Neural crest cell (in vitro differentiated cells): ENCODE results near the gene MPPED2. TPM values are rescaled to one million over a fixed set of nuclear protein-coding genes. Genes with fewer than 3 reads are reported as not detected.

Experiments
- DNase-seq: peaks from one replicate; pipeline ENCODE4 v3.0.0; 2021; ENCODE audit warnings: low read depth, mixed read lengths, low spot score
- H3K27ac Mint-ChIP-seq: one replicate; pipeline ENCODE4 v1.8.0; 2021; ENCODE audit warnings: mild to moderate bottlenecking, mixed read lengths; ENCODE audit not compliant: unreplicated experiment
- H3K27me3 Mint-ChIP-seq: 2 replicates; pipeline ENCODE4 v1.8.0; 2021; ENCODE audit warnings: low read depth, mild to moderate bottlenecking, mixed read lengths
- H3K36me3 Mint-ChIP-seq: 2 replicates; pipeline ENCODE4 v1.8.0; 2021; ENCODE audit warnings: low read depth, mild to moderate bottlenecking, mixed read lengths
- H3K4me1 Mint-ChIP-seq: 2 replicates; pipeline ENCODE4 v1.8.0; 2021; ENCODE audit warnings: mixed read lengths
- H3K4me3 Mint-ChIP-seq: one replicate; pipeline ENCODE4 v1.8.0; 2021; ENCODE audit warnings: mild to moderate bottlenecking, mixed read lengths
- H3K9me3 Mint-ChIP-seq: 2 replicates; pipeline ENCODE4 v1.8.0; 2021; ENCODE audit warnings: mixed read lengths
- CTCF ChIP-seq: fragments of 200-600 bp; sonication (generic); conservative IDR thresholded peaks from 2 replicates; pipeline ENCODE4 v1.5.0; 2021; ENCODE audit warnings: antibody characterized with exemption, mild to moderate bottlenecking
- total RNA-seq: library from RNA; stranded (reverse); gene quantifications from 2 replicates; pipeline ENCODE4 v1.2.1, GENCODE V29; 2021

MPPED2 gene
- total RNA-seq, 1 donor from 2014 or later, result 3.1 TPM

- peaks cover 43% of the 10 kb centered on the region for H3K4me1 Mint-ChIP-seq
- H3K27ac Mint-ChIP-seq, result no peak overlapping the region
Observed at GRCh38 chr11:30454111-30454510, 132.0 kb downstream of the MPPED2 start.

GRCh38 chr11:30453705-30454104 lies 132.4 kb downstream of the MPPED2 start:
- no peak for DNase-seq
- Mint-ChIP-seq H3K27ac (no peak overlapping the region), H3K4me1 (peaks cover 43% of the 10 kb centered on the region), H3K9me3 (peaks cover 4% of the 10 kb centered on the region), H3K36me3 (peaks cover 4% of the 10 kb centered on the region), H3K4me3 (no peak overlapping the region), H3K27me3 (peaks cover 2% of the 10 kb centered on the region)
- TF ChIP-seq CTCF, result no peak

More at GRCh38 chr11:30454111-30454510, 132.0 kb downstream of the MPPED2 start:
- Mint-ChIP-seq H3K27me3 (peaks cover 2% of the 10 kb centered on the region), H3K9me3 (peaks cover 4% of the 10 kb centered on the region), H3K4me3 (no peak overlapping the region), H3K36me3 (peaks cover 4% of the 10 kb centered on the region)
- no peak for DNase-seq
- no peak for TF ChIP-seq CTCF

GRCh38 chr11:30452842-30453241 lies 133.3 kb downstream of the MPPED2 start:
- TF ChIP-seq CTCF, result no peak
- DNase-seq, result no peak
- Mint-ChIP-seq H3K36me3 (no peaks in the 10 kb centered on the region), H3K27ac (peak overlapping the region; percentile 19), H3K27me3 (peaks cover 2% of the 10 kb centered on the region), H3K4me1 (peaks cover 43% of the 10 kb centered on the region), H3K9me3 (no peaks in the 10 kb centered on the region), H3K4me3 (no peak overlapping the region)

- no peak overlapping the region for H3K27ac Mint-ChIP-seq
- DNase-seq, result no peak
- H3K4me3 Mint-ChIP-seq, result no peak overlapping the region
- H3K27me3 Mint-ChIP-seq, result peaks cover 2% of the 10 kb centered on the region
- no peaks in the 10 kb centered on the region for H3K9me3 Mint-ChIP-seq
- peaks cover 49% of the 10 kb centered on the region for H3K4me1 Mint-ChIP-seq
- TF ChIP-seq CTCF, result no peak
- no peaks in the 10 kb centered on the region for H3K36me3 Mint-ChIP-seq
Observed at GRCh38 chr11:30452114-30452513, 134.0 kb downstream of the MPPED2 start.

GRCh38 chr11:30451626-30452025 lies 134.5 kb downstream of the MPPED2 start:
- H3K4me3 Mint-ChIP-seq, result no peak overlapping the region
- DNase-seq, result no peak
- no peaks in the 10 kb centered on the region for H3K36me3 Mint-ChIP-seq
- no peaks in the 10 kb centered on the region for H3K9me3 Mint-ChIP-seq
- peaks cover 54% of the 10 kb centered on the region for H3K4me1 Mint-ChIP-seq
- H3K27me3 Mint-ChIP-seq, result peaks cover 2% of the 10 kb centered on the region
- H3K27ac Mint-ChIP-seq, result no peak overlapping the region
- TF ChIP-seq CTCF, result no peak

- no peak overlapping the region for H3K4me3 Mint-ChIP-seq
- no peak for TF ChIP-seq CTCF
- H3K4me1 Mint-ChIP-seq, result peaks cover 54% of the 10 kb centered on the region
- H3K9me3 Mint-ChIP-seq, result no peaks in the 10 kb centered on the region
- H3K27ac Mint-ChIP-seq, result no peak overlapping the region
- no peak for DNase-seq
- peaks cover 2% of the 10 kb centered on the region for H3K27me3 Mint-ChIP-seq
- H3K36me3 Mint-ChIP-seq, result no peaks in the 10 kb centered on the region
Observed at GRCh38 chr11:30451167-30451566, 135.0 kb downstream of the MPPED2 start.
